A549 (cell line): ENCODE data around the gene SEC24B.

Experiments
- RAD21 ChIP-seq, 2 experiments: fragments of >200 bp in 1 of 2; sonication (Bioruptor Twin) in 1 of 2; formaldehyde crosslinking in 1 of 2; IDR thresholded peaks in 1 of 2; conservative IDR thresholded peaks in 1 of 2; 2 replicates in 1 of 2; 3 replicates in 1 of 2; pipeline ENCODE4 v1.6.1; 2012 to 2018; ENCODE audit warnings: inconsistent platforms in 1 of 2
- USF2 ChIP-seq: fragments of 450-650 bp; IDR thresholded peaks from 2 replicates; pipeline ENCODE4 v1.6.1; 2014; ENCODE audit warnings: antibody characterized with exemption

GRCh38 chr4:109559625-109559982, 126.0 kb downstream of the SEC24B start:
- TF ChIP-seq USF2 (no peak), RAD21 (conservative IDR thresholded peaks at IDR 0.05 in 1 of 2, IDR thresholded peaks at IDR 0.05 in 1 of 2) (no peak)
